Measurements from ENCODE around the gene OLA1. TPM values are rescaled to one million over a fixed set of nuclear protein-coding genes. Genes with fewer than 3 reads are reported as not detected.

The OLA1 gene
- polyA plus RNA-seq, 1 experiment, result 148 TPM

DNA sequence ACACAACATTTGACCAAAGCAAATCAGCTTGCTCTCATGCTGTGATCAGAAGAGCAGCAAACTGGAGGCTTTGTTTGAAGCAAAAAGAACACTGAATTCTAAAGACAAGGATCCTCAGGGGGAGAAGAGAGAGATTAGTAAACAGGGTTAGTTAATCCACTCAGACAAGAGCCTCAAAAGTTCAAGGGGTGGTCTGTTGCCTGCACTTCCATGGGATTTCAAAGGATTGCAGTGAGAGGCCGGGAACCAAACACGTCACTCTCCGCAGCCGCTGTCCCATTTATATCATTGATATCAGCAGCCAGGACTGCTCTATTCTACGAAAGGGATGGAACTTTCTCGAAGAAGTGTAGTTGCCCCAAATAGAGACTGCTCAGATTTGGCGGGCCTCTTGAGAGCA is 185.4 kb downstream of the OLA1 start:
- H3K4me3 ChIP-seq (ENCODE audit: low read depth, low read length), result no peak overlapping the region
- ChIA-PET CTCF (interaction anchor here (0.7 to 1.3 kb wide), 2 partner anchors 14 to 15 kb away, joined by 5 to 6 read pairs; no protein-coding TSS in a partner anchor), POLR2A (no interaction called here)
- no peaks in the 10 kb centered on the region for H3K27me3 ChIP-seq (ENCODE audit: control insufficient read depth, insufficient read depth, low read length)
- no peak overlapping the region for H3K27ac ChIP-seq (ENCODE audit: low read depth, low read length)
- DNase-seq (ENCODE audit: low read depth, low spot score), result no peak
- H3K9me3 ChIP-seq (ENCODE audit: control insufficient read depth, insufficient read depth, low read length), result no peaks in the 10 kb centered on the region
- TF ChIP-seq, protein P1, sequence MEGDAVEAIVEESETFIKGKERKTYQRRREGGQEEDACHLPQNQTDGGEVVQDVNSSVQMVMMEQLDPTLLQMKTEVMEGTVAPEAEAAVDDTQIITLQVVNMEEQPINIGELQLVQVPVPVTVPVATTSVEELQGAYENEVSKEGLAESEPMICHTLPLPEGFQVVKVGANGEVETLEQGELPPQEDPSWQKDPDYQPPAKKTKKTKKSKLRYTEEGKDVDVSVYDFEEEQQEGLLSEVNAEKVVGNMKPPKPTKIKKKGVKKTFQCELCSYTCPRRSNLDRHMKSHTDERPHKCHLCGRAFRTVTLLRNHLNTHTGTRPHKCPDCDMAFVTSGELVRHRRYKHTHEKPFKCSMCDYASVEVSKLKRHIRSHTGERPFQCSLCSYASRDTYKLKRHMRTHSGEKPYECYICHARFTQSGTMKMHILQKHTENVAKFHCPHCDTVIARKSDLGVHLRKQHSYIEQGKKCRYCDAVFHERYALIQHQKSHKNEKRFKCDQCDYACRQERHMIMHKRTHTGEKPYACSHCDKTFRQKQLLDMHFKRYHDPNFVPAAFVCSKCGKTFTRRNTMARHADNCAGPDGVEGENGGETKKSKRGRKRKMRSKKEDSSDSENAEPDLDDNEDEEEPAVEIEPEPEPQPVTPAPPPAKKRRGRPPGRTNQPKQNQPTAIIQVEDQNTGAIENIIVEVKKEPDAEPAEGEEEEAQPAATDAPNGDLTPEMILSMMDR (IDR thresholded peaks at IDR 0.05; ENCODE audit: low read depth, low read length), result no peak

DNA sequence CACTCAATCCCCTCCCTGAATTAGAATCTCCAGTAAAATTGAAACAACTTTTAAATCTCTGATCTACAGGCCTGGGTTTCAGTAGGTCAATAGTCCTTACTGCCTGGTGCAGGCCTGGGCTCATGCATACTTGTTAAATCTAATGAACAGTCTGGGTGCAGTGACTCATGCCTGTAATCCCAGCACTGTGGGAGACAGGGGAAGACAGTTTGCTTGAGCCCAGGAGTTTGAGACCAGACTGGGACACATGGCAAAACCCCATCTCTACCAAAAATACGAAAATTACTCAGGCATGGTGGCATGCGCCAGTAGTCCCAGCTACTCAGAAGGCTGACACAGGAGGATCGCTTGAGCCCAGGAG is 188.5 kb downstream of the OLA1 start:
- Histone ChIP-seq H3K27ac (ENCODE audit: low read depth, low read length) (peak overlapping the region; percentile 82), H3K4me3 (ENCODE audit: low read depth, low read length) (no peak overlapping the region), H3K9me3 (ENCODE audit: control insufficient read depth, insufficient read depth, low read length) (no peaks in the 10 kb centered on the region), H3K27me3 (ENCODE audit: control insufficient read depth, insufficient read depth, low read length) (no peaks in the 10 kb centered on the region)
- TF ChIP-seq, protein P1 (IDR thresholded peaks at IDR 0.05; ENCODE audit: low read depth, low read length), result no peak
- DNase-seq (ENCODE audit: low read depth, low spot score), result no peak
- CTCF ChIA-PET, result interaction anchor here (2.8 kb wide), 1 partner anchor 18 kb away, joined by 9 read pairs; no protein-coding TSS in a partner anchor
- POLR2A ChIA-PET, result no interaction called here

DNA sequence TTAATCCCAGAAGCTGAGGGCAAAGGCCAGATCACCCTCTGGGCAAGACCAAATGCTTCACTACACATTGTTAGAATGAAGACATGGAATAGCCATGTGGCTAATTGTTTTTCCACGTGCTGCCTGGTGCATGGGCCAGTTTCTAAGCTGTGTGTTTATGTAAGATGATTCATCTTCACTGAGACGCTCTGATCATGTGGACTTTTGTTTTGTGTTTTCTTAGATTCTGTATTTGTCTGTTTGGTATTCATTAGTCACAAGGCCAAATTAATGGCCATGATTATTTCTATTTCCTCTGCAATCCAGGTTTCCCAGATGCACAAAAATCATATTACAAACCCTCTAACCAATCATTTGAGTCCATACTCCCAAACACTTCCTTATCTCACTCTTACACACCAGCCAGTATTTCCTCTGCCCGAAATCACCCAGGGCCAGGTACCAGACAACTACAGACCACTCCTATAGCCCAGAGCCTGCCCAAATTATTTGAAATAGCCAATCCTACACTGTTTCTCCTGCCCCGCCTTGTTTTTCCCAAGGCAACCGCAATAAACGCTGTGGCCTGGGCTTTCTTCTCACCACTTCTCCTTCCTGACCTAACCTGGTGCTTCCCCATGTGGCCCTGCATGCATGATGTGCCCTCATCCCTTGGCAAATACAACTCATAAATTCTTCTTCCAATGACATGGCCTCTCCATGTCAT is 189.0 kb downstream of the OLA1 start:
- Histone ChIP-seq H3K4me3 (ENCODE audit: low read depth, low read length) (no peak overlapping the region), H3K27ac (ENCODE audit: low read depth, low read length) (peak overlapping the region; percentile 82), H3K27me3 (ENCODE audit: control insufficient read depth, insufficient read depth, low read length) (no peaks in the 10 kb centered on the region), H3K9me3 (ENCODE audit: control insufficient read depth, insufficient read depth, low read length) (no peaks in the 10 kb centered on the region)
- CTCF ChIA-PET, result interaction anchor here (1.3 to 2.8 kb wide), 2 partner anchors 19 kb away, joined by 3 to 9 read pairs; no protein-coding TSS in a partner anchor
- POLR2A ChIA-PET, result no interaction called here
- DNase-seq (ENCODE audit: low read depth, low spot score), result peak; percentile 63
- TF ChIP-seq, protein P1 (IDR thresholded peaks at IDR 0.05; ENCODE audit: low read depth, low read length), result no peak

DNA sequence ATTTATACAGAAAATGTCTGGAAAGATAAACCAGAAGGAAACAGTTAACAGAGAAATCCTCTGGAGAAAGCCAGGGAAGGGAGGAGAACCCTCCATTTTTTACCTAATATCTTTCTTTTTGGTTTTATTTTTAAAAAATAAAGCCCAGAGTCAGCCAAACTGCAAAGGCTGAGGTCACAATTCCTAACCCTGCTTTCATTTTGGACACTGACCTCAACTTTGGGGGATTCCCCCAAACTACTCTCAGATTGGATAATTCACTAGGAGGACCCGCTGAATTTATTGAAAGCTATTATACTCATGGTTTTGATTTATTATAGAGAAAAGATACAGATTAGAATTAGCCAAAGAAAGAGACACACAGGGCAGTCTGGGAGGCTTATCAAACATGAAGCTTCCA is 189.9 kb downstream of the OLA1 start:
- DNase-seq (ENCODE audit: low read depth, low spot score), result no peak
- Histone ChIP-seq H3K27me3 (ENCODE audit: control insufficient read depth, insufficient read depth, low read length) (no peaks in the 10 kb centered on the region), H3K9me3 (ENCODE audit: control insufficient read depth, insufficient read depth, low read length) (no peaks in the 10 kb centered on the region), H3K27ac (ENCODE audit: low read depth, low read length) (no peak overlapping the region), H3K4me3 (ENCODE audit: low read depth, low read length) (no peak overlapping the region)
- ChIA-PET POLR2A (no interaction called here), CTCF (interaction anchor here (0.6 to 2.8 kb wide), 3 partner anchors 18 to 94 kb away, joined by 3 to 9 read pairs (median 3); no protein-coding TSS in a partner anchor)
- TF ChIP-seq, protein P1 (IDR thresholded peaks at IDR 0.05; ENCODE audit: low read depth, low read length), result no peak

DNA sequence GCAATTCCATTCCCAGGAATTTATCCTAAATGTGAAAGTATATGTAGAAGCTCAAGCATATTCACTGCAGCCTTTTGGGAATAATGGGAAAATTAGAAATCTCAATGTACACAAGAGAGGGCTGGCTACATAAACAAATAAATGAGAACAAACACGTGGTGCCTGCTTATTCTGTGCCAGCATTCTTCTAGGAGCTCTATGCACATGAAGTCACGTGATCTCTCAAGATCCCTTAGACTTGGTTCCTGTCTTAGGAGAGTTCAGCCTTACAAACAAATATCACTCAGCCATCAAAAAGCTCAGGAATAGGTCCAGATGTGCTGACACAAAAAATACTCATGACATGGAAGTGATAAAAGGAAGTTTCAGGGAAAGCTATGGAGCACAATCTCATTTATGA is 190.3 kb downstream of the OLA1 start:
- ChIA-PET POLR2A (no interaction called here), CTCF (interaction anchor here (0.6 kb wide), 1 partner anchor 94 kb away, joined by 3 read pairs; no protein-coding TSS in a partner anchor)
- DNase-seq (ENCODE audit: low read depth, low spot score), result no peak
- H3K9me3 ChIP-seq (ENCODE audit: control insufficient read depth, insufficient read depth, low read length), result no peaks in the 10 kb centered on the region
- TF ChIP-seq, protein P1 (IDR thresholded peaks at IDR 0.05; ENCODE audit: low read depth, low read length), result no peak
- no peak overlapping the region for H3K27ac ChIP-seq (ENCODE audit: low read depth, low read length)
- H3K27me3 ChIP-seq (ENCODE audit: control insufficient read depth, insufficient read depth, low read length), result no peaks in the 10 kb centered on the region
- no peak overlapping the region for H3K4me3 ChIP-seq (ENCODE audit: low read depth, low read length)
